Heart right ventricle (tissue), 16 donors: ENCODE results near the gene TRMT5. TPM values are rescaled to one million over a fixed set of nuclear protein-coding genes. Genes with fewer than 3 reads are reported as not detected.

ENCODE experiments used
- ATAC-seq, 8 donors: fragments of 200-7000 bp; cut with Tn5 transposase; one replicate each; pipeline ENCODE4 v1.9.1; 2020; ENCODE audit warnings: mild to moderate bottlenecking in 8 of 8, moderate library complexity in 8 of 8, moderate number of reproducible peaks in 1 of 8
- DNase-seq, 2 donors: peaks; one replicate each; pipeline ENCODE4 v3.0.0-alpha.2; 2020
- H3K27ac ChIP-seq, 10 donors: fragments of 200-600 bp; sonication (generic) in 2 of 10; one replicate each; pipeline versions ENCODE4 v1.5.0 to v1.8.0; 2020 to 2022; ENCODE audit warnings: mild to moderate bottlenecking in 3 of 10
- H3K27me3 ChIP-seq, 7 donors: fragments of 200-600 bp; one replicate each; pipeline ENCODE4 v1.8.0; 2021 to 2022; ENCODE audit warnings: mild to moderate bottlenecking in 2 of 7
- H3K36me3 ChIP-seq, 9 donors: fragments of 200-600 bp; sonication (generic) in 1 of 9; one replicate each; pipeline versions ENCODE4 v1.5.0 to v1.8.0; 2020 to 2022; ENCODE audit warnings: mild to moderate bottlenecking in 2 of 9
- H3K4me1 ChIP-seq, 9 donors: fragments of 200-600 bp; sonication (generic) in 1 of 9; one replicate each; pipeline versions ENCODE4 v1.5.0 to v1.8.0; 2020 to 2022; ENCODE audit warnings: mild to moderate bottlenecking in 4 of 9
- H3K4me3 ChIP-seq, 10 donors: fragments of 200-600 bp; sonication (generic) in 2 of 10; one replicate each; pipeline versions ENCODE4 v1.5.0 to v1.8.0; 2020 to 2022; ENCODE audit warnings: mild to moderate bottlenecking in 7 of 10, moderate library complexity in 2 of 10
- H3K9me3 ChIP-seq, 11 donors: fragments of 200-600 bp in 10 of 11; sonication (generic) in 2 of 11; one replicate each; pipeline versions ENCODE4 v1.5.0 to v1.8.0; 2013 to 2022; ENCODE audit warnings: mild to moderate bottlenecking in 2 of 11, control low read depth in 1 of 11, moderate library complexity in 1 of 11
- WGBS, 2 donors: extraction: QIAGEN DNeasy Blood & Tissue Kit; methylation state at CpG; one replicate each; pipeline ENCODE4 v1.1.7; 2013; ENCODE audit warnings: inconsistent platforms in 1 of 2; 5-methylcytosine and 5-hydroxymethylcytosine counted together
- intact Hi-C, 10 donors: fragments of 100-400 bp; cut with DNase I; formaldehyde crosslinking; loops; one replicate each; pipeline versions ENCODE4 v1.11.1 to v1.14.2; 2022
- polyA plus RNA-seq, 2 donors: library from polyadenylated mRNA; stranded (reverse); fragments of 200-250 nt; gene quantifications; one replicate each; pipeline ENCODE4 v1.2.3, GENCODE V29; 2013
- total RNA-seq, 10 donors: library from RNA; stranded (reverse); fragmentation: NEBNext Ultra II Directional in 3 of 10; extraction: Animal tissue kit (Norgen Biotek cat#: 25700) in 3 of 10; gene quantifications; one replicate each; pipeline versions ENCODE4 v1.2.1 to v1.2.4, GENCODE V29; 2021 to 2023
- TF ChIP-seq, protein P1 (sequence below), 9 donors: fragments of 200-600 bp; sonication (generic) in 2 of 9; IDR thresholded peaks; one replicate each; pipeline versions ENCODE4 v1.5.0 to v1.8.0; 2021 to 2022; ENCODE audit warnings: antibody characterized with exemption in 9 of 9, mild to moderate bottlenecking in 5 of 9, moderate library complexity in 1 of 9
- donor health status: Arrhythmogenic right ventricular cardiomyopathy.
- donor health status: ischemic (EF 13 %, LVEDD 7.1; RV severe dilation, severe dysfunction).
- donor health status: healthy with polysubstance abuse.
- donor health status: DM: no; HTN: yes; CAD: no.
- donor health status: DM: no; HTN: no; CAD: no.
- donor health status: ischemic (EF 25% LVEDD 6.9; RV normal size, moderate dysfunction).
- donor health status: ischemic (EF 25% LVEDD 5.7; RV mildly dilated, moderate dysfunction).
- donor health status: healthy.
- donor health status: DM: yes; HTN: yes; CAD: no.
- donor health status: Ischemic cardiomyopathy.
- donor health status: ischemic (EF 35%, LVEDD 5.7; RV mildly dilated, moderate dysfunction).
- donor health status: nonischemic (EF 11% LVEDD 7.7; RV severe dilation, severe dysfunction).
- donor health status: DM: yes; HTN: yes; CAD: no.
- donor health status: PGD.
- donor health status: ischemic (EF 29% LVEDD 5.4; RV normal size, mild dysfunction).
- donor health status: nonischemic (EF 23%, LVEDD 6.1; RV moderate dilation, normal function).

Gene TRMT5
- total and polyA plus RNA-seq, 12 donors, result 2.0 to 8.9 (median 6.6) TPM

DNA sequence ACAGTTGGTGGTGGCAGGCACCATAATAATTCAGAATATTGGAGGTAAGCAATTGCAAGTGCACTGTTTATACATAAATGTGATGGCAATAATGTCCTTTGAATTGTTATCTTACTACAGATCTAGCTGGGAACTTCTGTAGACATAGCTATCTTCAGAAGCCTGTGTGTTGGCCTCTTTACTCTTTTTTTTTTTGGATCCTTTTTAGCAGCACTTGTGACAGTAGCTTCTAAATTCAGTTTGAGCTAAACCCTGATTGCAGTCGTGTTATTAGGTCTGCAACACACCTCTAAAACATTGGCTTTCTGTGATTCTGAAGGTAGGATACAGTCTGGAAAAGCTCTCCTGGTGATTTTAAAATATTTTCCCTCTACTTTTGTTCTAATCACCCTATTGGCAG, 38.7 kb upstream of the TRMT5 start:
- H3K36me3 ChIP-seq, result peaks cover 0 to 13% (median 0%) of the 10 kb centered on the region in 9 donors
- intact Hi-C loops, result no loop called here
- no peaks in the 10 kb centered on the region for H3K4me1 ChIP-seq
- H3K27ac ChIP-seq, result no peak overlapping the region
- peaks cover 0 to 7% (median 3%) of the 10 kb centered on the region in 11 donors for H3K9me3 ChIP-seq
- ATAC-seq (no peak), DNase-seq (no peak)
- no peak overlapping the region for H3K4me3 ChIP-seq
- TF ChIP-seq, protein P1, sequence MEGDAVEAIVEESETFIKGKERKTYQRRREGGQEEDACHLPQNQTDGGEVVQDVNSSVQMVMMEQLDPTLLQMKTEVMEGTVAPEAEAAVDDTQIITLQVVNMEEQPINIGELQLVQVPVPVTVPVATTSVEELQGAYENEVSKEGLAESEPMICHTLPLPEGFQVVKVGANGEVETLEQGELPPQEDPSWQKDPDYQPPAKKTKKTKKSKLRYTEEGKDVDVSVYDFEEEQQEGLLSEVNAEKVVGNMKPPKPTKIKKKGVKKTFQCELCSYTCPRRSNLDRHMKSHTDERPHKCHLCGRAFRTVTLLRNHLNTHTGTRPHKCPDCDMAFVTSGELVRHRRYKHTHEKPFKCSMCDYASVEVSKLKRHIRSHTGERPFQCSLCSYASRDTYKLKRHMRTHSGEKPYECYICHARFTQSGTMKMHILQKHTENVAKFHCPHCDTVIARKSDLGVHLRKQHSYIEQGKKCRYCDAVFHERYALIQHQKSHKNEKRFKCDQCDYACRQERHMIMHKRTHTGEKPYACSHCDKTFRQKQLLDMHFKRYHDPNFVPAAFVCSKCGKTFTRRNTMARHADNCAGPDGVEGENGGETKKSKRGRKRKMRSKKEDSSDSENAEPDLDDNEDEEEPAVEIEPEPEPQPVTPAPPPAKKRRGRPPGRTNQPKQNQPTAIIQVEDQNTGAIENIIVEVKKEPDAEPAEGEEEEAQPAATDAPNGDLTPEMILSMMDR (IDR thresholded peaks at IDR 0.05), result no peak
- no peaks in the 10 kb centered on the region for H3K27me3 ChIP-seq
- 56 to 58% methylated on average over 1 of the region's 1 CpG for whole genome bisulfite sequencing, 2 donors

DNA sequence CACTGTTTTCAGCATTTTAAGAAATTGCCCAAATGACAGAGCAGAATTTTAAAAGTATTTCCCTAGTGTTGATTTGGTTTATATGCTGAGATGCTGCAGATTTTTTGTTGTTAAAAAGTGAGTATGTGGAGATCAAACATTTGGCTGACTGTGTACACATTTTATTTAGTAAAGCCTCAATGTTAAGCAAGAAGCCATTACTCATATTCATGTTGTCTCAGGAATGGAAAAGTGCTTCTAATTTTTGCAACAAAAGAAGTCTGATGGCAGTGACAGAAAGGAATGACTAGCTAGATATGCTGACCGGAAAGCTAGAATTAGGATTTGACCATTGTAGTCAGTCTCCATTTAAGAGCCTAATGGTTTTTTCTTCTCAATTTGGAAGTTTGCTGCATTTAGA, 22.7 kb upstream of the TRMT5 start:
- WGBS, 2 donors, result 95% methylated on average over 1 of the region's 1 CpG
- intact Hi-C loops, result no loop called here
- Histone ChIP-seq H3K9me3 (peaks cover 0 to 14% (median 0%) of the 10 kb centered on the region in 11 donors), H3K27me3 (no peaks in the 10 kb centered on the region), H3K4me1 (no peaks in the 10 kb centered on the region), H3K36me3 (peaks cover 0 to 12% (median 0%) of the 10 kb centered on the region in 9 donors), H3K27ac (no peak overlapping the region), H3K4me3 (no peak overlapping the region)
- no peak for DNase-seq
- TF ChIP-seq, protein P1 (IDR thresholded peaks at IDR 0.05), result no peak
- ATAC-seq, result no peak

DNA sequence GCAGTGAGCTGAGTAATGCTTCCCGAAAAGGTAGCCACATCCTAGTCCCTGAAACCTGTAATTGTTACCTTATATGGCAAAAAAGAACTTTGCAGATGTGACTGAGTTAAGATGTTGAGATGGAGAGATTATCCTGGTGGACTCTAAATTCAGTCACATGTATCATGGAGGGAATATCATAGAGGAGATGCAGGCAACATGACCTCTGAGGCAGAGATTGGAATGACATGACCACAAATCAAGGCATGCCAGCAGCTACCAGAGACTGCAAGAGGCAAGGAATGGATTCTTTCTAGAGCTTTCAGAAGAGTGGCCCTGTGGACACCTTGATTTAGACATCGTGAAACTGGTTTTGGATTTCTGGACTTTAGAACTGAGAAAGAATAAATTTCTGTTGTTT, 18.7 kb upstream of the TRMT5 start:
- DNase-seq (no peak), ATAC-seq (no peak)
- H3K9me3 ChIP-seq, result peaks cover 0 to 16% (median 0%) of the 10 kb centered on the region in 11 donors
- no peak overlapping the region for H3K27ac ChIP-seq
- 96 to 99% methylated on average over 2 of the region's 2 CpGs for WGBS, 2 donors
- H3K4me1 ChIP-seq, result no peaks in the 10 kb centered on the region
- intact Hi-C loops, result no loop called here
- H3K27me3 ChIP-seq, result no peaks in the 10 kb centered on the region
- no peak overlapping the region for H3K4me3 ChIP-seq
- H3K36me3 ChIP-seq, result peaks cover 0 to 23% (median 0%) of the 10 kb centered on the region in 9 donors
- TF ChIP-seq, protein P1 (IDR thresholded peaks at IDR 0.05), result no peak

DNA sequence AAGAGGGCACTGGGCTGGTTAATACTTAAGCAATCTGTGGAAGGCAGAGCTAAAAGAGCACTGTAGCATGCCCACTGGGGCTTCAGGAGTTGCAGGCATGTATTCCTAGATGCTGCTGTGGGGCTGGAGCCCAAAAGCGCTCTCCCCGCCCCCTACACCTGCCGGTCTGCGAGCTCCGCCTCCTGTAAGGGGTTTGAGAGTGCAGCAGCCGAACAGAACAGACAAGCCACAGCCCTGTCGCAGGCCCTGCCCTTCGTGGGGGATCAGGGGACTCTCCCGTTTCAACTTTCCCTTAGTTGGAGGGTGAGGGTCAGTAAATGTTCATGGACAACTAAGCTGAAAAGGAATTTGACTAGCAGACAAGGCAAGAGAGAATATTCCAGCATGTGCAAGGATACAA, 17.7 kb upstream of the TRMT5 start:
- H3K9me3 ChIP-seq, result peaks cover 0 to 16% (median 0%) of the 10 kb centered on the region in 11 donors
- ATAC-seq (no peak), DNase-seq (no peak)
- WGBS, 2 donors, result 91 to 92% methylated on average over 9 of the region's 9 CpGs
- no peak overlapping the region for H3K4me3 ChIP-seq
- peaks cover 0 to 31% (median 0%) of the 10 kb centered on the region in 9 donors for H3K36me3 ChIP-seq
- no peak overlapping the region for H3K27ac ChIP-seq
- intact Hi-C loops, result no loop called here
- TF ChIP-seq, protein P1 (IDR thresholded peaks at IDR 0.05), result no peak
- no peaks in the 10 kb centered on the region for H3K27me3 ChIP-seq
- H3K4me1 ChIP-seq, result no peaks in the 10 kb centered on the region
